GM12801 (cell line): ENCODE data around the gene CRELD1.

Source experiments
- CTCF ChIP-seq: IDR thresholded peaks from one replicate; pipeline ENCODE4 v1.5.1; 2011; ENCODE audit warnings: control low read depth; ENCODE audit not compliant: insufficient read length; ENCODE audit errors: extremely low read depth

CRELD1 gene

GRCh38 chr3:9911863-9912262 lies 21.8 kb upstream of the CRELD1 start:
- no peak for TF ChIP-seq CTCF

GRCh38 chr3:9912294-9912935 lies 21.2 kb upstream of the CRELD1 start:
- no peak for TF ChIP-seq CTCF

GRCh38 chr3:9913601-9914000 lies 20.0 kb upstream of the CRELD1 start:
- no peak for TF ChIP-seq CTCF

GRCh38 chr3:9914011-9914410 lies 19.6 kb upstream of the CRELD1 start:
- no peak for TF ChIP-seq CTCF

GRCh38 chr3:9914559-9915253 lies 18.9 kb upstream of the CRELD1 start:
- TF ChIP-seq CTCF, result no peak

- no peak for TF ChIP-seq CTCF
These were observed 18.1 kb upstream of the CRELD1 start for GRCh38 chr3:9915254-9916141.

GRCh38 chr3:9916346-9916733 lies 17.3 kb upstream of the CRELD1 start:
- TF ChIP-seq CTCF, result no peak
